ENCODE data around the gene PALB2. TPM values are rescaled to one million over a fixed set of nuclear protein-coding genes. Genes with fewer than 3 reads are reported as not detected.

Gene PALB2
- total and polyA plus RNA-seq, 2 of the 13 experiments (the other 11 are each of a cell fraction or from before 2014, with no cell fraction given): 12.1 to 40.9 TPM

- TF ChIP-seq CEBPZ (IDR thresholded peaks at IDR 0.05; ENCODE audit: low read length): no peak
- no peak for TF ChIP-seq SOX6 (IDR thresholded peaks at IDR 0.05)
- peak; percentile 91 for TF ChIP-seq SOX6 (CRISPR knock-in tag; IDR thresholded peaks at IDR 0.05)
- TF ChIP-seq PHF5A (CRISPR knock-in tag; IDR thresholded peaks at IDR 0.05; ENCODE audit: low read depth, unreplicated experiment): peak; percentile 99
- peak; percentile 87 for TF ChIP-seq TAF15 (IDR thresholded peaks at IDR 0.05; ENCODE audit: low read depth, low read length, poor library complexity, severe bottlenecking)
- peak; percentile 95 for TF ChIP-seq ASH2L (IDR thresholded peaks at IDR 0.05; ENCODE audit: insufficient read length, low read depth, low read length)
- TF ChIP-seq CHD4 (IDR thresholded peaks at IDR 0.05; ENCODE audit: borderline replicate concordance, low read length): peak; percentile 100
- no peak for TF ChIP-seq MATR3 (CRISPR knock-in tag; IDR thresholded peaks at IDR 0.05)
- TF ChIP-seq E2F5 (CRISPR knock-in tag; conservative IDR thresholded peaks at IDR 0.05): no peak; the same call in 1 of the 2 replicates
- peak; percentile 85; the same call in 1 of the 2 replicates for TF ChIP-seq REL (CRISPR knock-in tag; conservative IDR thresholded peaks at IDR 0.05)
- peak; percentile 89; the same call in 1 of the 2 replicates for TF ChIP-seq ZNF383 (CRISPR knock-in tag; IDR thresholded peaks at IDR 0.05; ENCODE audit: borderline replicate concordance)
- TF ChIP-seq EED (CRISPR knock-in tag; IDR thresholded peaks at IDR 0.05): no peak
- peak; percentile 60 for TF ChIP-seq MEIS1 (CRISPR knock-in tag; IDR thresholded peaks at IDR 0.05; ENCODE audit: borderline replicate concordance)
- TF ChIP-seq, protein P1, sequence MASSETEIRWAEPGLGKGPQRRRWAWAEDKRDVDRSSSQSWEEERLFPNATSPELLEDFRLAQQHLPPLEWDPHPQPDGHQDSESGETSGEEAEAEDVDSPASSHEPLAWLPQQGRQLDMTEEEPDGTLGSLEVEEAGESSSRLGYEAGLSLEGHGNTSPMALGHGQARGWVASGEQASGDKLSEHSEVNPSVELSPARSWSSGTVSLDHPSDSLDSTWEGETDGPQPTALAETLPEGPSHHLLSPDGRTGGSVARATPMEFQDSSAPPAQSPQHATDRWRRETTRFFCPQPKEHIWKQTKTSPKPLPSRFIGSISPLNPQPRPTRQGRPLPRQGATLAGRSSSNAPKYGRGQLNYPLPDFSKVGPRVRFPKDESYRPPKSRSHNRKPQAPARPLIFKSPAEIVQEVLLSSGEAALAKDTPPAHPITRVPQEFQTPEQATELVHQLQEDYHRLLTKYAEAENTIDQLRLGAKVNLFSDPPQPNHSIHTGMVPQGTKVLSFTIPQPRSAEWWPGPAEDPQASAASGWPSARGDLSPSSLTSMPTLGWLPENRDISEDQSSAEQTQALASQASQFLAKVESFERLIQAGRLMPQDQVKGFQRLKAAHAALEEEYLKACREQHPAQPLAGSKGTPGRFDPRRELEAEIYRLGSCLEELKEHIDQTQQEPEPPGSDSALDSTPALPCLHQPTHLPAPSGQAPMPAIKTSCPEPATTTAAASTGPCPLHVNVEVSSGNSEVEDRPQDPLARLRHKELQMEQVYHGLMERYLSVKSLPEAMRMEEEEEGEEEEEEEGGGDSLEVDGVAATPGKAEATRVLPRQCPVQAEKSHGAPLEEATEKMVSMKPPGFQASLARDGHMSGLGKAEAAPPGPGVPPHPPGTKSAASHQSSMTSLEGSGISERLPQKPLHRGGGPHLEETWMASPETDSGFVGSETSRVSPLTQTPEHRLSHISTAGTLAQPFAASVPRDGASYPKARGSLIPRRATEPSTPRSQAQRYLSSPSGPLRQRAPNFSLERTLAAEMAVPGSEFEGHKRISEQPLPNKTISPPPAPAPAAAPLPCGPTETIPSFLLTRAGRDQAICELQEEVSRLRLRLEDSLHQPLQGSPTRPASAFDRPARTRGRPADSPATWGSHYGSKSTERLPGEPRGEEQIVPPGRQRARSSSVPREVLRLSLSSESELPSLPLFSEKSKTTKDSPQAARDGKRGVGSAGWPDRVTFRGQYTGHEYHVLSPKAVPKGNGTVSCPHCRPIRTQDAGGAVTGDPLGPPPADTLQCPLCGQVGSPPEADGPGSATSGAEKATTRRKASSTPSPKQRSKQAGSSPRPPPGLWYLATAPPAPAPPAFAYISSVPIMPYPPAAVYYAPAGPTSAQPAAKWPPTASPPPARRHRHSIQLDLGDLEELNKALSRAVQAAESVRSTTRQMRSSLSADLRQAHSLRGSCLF (CRISPR knock-in tag; IDR thresholded peaks at IDR 0.05; ENCODE audit: borderline replicate concordance): peak; percentile 96; the same call in 1 of the 2 replicates
- peak; percentile 98 for TF ChIP-seq NR0B2 (CRISPR knock-in tag; IDR thresholded peaks at IDR 0.05)
- peak; percentile 97 for TF ChIP-seq HOXD1 (CRISPR knock-in tag; IDR thresholded peaks at IDR 0.05)
- peak; percentile 100 for TF ChIP-seq MXI1 (IDR thresholded peaks at IDR 0.05; ENCODE audit: borderline replicate concordance, low read depth, low read length)
Observed at GRCh38 chr16:23556881-23557778, 84.0 kb downstream of the PALB2 start, which contains the start of the genes EARS2 and UBFD1 (continued).

All from HepG2 (cell line).